Activated CD8-positive, alpha-beta memory T cell treated with anti-CD3 and anti-CD28 coated beads, Interleukin-2, amount 50 U/mL, for 48 hours (primary cell): Measurements from ENCODE around the gene ZNF787.

Source experiments
- DNase-seq: peaks from one replicate; pipeline ENCODE4 v3.0.0-alpha.2; 2020

The ZNF787 gene

DNA sequence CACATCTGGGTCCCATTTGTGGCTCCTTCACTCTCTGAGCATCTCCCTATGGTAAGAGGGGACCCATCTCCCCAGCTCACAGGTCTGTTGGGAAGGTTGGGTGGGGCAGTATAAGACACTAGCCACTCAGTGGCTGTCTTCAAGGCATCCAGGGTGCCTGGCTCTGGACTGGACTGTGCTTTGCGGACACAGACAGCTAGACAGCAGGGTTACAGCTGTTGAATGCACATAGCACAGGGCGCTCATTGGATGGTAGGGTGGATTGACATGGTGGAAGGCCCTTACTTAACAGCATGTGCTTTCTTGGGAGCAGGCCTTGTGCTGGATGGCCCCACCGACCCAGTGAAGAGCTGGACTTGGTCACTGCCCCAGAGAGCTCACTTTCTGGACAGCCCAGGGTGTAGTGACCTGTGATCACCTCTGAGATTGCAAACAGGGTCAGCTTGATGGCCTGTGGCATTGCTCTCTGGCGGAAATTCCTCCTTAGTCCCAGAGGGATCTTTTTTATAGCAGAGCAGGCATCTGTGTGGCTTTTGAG is 21.9 kb upstream of the ZNF787 start:
- DNase-seq: no peak

GRCh38 chr19:56142087-56142787 is 21.1 kb upstream of the ZNF787 start:
- DNase-seq: no peak

DNA sequence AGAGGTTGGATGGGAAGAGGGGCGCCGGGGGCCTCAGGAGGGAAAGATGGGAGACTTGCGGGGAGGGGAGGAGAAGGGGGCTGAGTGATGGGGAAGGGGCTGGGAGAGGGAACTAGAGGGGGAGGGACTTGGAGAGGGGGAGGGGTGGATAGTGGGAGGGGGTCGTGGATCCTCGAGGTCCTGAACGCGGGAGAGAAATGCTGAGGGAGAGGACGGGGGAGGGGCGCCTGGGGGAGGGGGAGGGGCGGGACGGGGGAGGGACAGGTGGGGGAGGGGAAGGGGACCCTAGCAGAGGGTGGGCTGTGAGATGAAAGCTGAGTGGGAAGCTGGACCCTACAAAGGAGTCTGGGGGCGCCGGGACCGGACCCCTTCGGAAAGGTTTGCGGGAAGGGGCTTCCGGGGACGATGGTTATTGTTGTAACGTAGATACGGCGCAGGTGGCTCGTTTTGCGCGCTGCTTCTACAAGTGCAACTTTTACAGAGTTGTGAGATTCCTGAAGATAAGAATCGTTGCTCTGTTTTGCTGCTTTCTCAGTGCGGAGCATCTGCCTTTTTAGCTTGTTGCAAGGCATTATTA is 20.4 kb upstream of the ZNF787 start:
- peak; percentile 66 for DNase-seq

- DNase-seq: peak; percentile 97
Measured at GRCh38 chr19:56140583-56141416, 19.7 kb upstream of the ZNF787 start, which contains the start of gene ZNF444. TSS of gene ZNF444 (plus strand) at chr19:56141287. CDS start at chr19:56146912, 5,625 bp downstream.

DNA sequence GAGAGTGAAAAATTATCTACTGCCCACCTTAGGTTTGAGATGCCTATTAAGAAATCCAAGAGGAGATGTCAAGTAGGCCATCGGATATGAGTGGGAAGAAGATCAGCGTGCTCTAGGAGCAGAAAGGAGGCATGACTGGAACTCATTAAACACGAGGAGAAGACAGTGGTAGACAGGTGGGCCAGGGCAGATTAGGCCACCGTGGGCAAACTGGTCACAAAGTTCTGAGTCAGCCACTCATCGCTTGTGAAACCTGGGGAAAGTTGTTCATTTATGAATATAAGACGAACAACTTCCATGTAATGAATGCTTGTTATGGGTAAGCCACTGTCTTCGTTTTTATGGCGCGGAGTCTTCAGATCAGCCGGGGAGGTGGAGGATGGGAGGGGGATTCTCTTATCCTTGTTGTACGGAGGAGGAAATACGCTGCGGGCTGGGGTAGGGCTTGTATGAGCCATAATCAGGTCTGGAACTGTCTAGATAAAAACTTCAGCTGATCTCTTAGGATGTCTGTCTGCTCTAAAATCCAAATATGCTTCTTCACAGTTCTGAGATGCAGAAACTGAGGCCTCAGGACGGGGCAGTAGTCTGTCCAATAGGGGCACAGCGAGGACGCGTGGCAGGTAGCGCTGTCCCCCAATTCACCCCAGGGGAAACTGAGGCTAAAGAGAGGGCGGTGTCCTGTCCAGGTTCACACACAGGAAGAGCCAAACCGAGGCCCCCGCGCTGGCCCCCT is 18.9 kb upstream of the ZNF787 start:
- no peak for DNase-seq

DNA sequence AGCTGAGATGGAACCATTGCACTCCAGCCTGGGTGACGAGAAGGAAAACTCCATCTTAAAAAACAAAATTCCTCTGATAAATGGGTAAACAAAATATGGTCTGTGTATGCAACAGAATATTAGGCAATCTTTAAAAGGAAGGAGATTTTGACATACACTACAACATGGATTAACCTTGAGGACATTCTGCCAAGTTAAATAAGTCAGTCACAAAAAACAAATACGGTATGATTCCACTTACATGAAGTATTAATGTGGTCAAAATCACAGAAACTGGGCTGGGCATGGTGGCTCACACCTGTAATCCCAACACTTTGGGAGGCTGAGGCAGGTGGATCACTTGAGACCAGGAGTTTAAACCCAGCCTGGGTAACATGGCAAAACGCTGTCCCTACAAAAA is 17.0 kb upstream of the ZNF787 start:
- DNase-seq: no peak

- no peak for DNase-seq
Measured at GRCh38 chr19:56137405-56137804, 16.3 kb upstream of the ZNF787 start.

DNA sequence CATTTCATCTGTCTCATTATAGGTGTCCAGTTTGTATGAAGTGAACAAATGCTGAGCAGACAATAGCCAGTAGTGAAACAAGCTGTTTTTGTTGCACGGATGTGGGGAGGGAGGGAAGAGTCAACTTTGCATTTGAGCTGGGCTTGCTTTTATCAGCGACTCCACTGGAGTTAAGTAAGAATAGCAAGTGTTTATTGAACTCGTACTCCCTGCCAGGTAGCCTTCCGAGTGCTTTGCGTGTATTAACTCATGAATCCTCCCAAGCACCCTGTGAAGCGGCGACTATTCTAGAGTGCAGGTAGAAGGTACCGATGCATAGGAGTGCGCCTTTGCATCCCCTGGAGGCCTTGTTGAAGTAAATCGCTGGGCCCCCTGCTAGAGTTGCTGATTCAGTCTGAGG is 15.3 kb upstream of the ZNF787 start:
- DNase-seq: no peak

GRCh38 chr19:56134654-56134921 is 13.5 kb upstream of the ZNF787 start:
- no peak for DNase-seq

DNA sequence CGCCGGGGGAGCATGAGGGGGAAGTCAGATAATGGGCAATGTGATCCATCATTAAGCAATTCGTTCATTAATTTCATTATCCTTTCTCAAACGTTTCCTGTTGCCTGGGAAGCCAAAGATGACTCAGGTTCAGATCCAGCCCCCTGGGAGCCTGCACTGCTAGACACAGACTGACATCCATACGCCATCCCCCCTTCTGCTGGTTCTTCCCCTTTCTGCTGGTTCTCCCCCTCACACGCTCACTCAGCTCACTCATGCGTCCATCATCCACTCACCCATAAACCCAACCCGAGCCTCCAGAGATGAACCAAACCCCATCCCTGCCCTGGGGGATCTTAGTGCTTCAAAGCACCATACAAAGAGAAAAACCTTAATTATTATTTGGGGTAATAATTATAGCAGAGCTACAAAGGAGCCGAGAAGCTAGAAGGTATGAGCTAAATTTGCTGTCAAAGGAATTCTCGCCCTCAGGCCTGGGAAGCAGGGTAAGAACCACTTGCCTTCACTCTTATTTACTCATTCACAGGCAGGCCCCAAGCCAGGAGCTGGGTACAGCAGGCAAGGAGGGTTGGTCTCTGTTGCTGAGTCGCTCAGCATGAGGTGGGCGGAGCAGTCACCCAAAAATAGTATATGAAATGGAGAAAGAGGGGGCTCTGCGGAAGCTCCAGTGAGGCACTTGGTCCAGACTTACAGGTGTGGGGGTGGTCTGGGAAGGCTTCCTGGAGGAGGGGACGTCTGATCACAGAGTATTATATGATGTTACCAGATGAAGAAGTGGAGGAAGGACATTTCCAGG is 13.0 kb upstream of the ZNF787 start:
- DNase-seq: no peak

GRCh38 chr19:56132316-56132822 is 11.3 kb upstream of the ZNF787 start:
- no peak for DNase-seq

DNA sequence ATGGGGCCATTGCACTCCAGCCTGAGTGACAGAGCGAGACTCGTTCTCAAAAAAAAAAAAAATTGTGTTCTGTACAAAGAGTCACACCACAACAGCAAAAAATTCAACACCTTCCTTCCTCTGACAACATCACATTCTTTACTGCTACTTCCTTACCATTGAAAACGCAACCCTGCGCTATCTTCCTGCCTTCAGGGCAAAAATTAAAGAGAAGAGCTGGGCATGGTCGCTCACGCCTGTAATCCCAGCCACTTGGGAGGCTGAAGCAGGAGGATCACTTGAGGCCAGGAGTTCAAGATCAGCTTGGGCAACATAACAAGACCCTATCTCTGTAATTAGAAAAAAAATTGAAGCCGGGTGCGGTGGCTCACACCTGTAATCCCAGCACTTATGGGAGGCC is 10.6 kb upstream of the ZNF787 start:
- DNase-seq: no peak

DNA sequence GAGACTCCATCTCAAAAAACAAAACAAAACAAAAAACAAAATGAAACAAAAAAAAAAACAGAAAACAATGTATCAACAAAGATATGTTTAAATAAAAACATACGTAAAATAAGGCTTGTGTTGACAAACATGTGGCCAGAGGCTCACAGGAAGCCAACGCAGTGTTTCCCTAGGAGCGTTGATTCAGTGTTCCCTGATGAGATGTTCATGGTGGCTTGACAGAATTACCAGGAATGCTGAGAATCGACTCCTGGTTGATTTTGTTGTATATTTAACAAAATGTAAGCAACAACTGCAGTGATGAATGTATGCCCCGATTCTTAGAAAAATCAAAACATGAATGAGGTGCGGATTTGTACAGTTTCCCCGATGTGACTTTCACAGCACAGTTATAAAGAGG is 8.9 kb upstream of the ZNF787 start:
- no peak for DNase-seq

- no peak for DNase-seq
Measured at GRCh38 chr19:56126983-56127780, 6.1 kb upstream of the ZNF787 start.

DNA sequence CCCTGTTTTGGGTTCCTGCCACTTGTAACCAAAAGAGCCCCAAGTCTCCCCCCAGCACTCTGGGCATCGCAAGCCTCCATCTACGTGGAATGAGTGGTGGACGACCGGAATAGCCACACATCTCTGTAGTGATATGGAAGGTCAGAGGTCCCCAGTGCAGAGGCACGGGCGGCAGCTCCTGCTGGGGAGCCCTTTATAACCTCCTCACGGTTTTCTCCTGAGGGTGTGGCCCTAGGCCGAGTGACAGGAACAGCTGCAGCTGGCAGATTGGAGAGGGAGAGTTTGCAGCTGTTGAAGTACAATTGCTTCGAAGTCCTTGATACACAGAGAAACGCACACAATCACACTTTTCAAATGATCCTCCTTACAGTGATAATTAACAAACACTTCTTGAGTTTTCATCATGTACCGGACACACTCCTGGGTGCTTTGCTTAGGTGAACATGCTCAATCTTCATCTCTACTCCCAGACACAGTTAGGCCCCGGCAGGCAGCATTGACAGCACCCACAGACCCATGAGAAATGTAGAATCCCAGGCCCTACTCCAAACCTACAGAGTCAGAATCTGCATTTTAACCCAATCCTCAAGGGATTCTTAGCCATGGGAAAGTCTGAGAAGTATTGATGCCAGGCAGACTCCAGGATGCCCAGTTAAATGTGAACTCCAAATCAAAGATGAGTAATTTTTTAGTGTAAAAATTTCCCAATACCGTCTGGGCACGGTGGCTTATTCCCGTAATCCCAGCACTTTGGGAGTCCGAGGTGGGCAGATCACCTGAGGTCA is 4.9 kb upstream of the ZNF787 start:
- no peak for DNase-seq

DNA sequence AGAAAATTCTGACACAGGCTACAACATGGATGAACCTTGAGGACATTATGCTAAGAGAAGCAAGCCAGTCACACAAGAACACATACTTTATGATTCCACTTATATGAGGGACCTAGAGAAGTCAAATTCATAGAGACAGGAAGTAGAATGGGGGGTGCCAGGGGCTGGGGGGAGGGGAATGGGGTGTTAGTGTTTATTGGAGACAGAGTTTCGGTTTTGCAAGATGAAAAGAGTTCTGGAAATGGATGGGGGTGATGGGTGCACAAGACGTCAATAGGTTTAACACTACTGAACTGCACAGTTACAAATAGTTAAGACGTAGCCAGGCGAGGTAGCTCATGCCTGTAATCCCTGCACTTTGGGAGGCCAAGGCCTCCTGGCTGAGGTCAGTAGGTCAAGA is 3.5 kb upstream of the ZNF787 start:
- DNase-seq: no peak

DNA sequence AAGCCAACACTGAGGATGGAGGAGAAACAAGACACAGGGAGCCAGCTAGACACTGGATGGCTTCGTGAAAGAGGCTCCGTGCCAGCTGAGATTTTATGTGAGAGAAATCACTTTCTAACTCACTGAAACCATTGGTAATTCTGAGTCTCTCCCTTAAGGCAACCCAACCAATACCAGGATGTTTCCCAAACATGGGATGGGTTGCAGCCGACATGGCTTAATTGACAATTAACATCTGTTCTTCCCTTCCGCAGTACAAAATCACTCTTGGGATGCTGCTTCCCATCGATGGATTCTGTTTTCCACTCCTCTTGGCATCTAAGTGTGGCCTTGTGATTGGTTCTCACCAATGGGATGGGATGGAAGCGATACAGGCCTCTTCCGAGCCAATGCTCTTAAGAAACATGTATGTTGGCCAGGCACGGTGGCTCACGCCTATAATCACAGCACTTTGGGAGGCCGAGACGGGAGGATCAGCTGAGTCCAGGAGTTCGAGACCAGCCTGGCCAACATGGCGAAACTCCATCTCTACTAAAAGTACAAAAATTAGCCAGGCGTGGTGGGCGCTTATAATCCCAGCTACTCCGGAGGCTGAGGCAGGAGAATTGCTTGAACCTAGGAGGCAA is 2.3 kb upstream of the ZNF787 start:
- no peak for DNase-seq

DNA sequence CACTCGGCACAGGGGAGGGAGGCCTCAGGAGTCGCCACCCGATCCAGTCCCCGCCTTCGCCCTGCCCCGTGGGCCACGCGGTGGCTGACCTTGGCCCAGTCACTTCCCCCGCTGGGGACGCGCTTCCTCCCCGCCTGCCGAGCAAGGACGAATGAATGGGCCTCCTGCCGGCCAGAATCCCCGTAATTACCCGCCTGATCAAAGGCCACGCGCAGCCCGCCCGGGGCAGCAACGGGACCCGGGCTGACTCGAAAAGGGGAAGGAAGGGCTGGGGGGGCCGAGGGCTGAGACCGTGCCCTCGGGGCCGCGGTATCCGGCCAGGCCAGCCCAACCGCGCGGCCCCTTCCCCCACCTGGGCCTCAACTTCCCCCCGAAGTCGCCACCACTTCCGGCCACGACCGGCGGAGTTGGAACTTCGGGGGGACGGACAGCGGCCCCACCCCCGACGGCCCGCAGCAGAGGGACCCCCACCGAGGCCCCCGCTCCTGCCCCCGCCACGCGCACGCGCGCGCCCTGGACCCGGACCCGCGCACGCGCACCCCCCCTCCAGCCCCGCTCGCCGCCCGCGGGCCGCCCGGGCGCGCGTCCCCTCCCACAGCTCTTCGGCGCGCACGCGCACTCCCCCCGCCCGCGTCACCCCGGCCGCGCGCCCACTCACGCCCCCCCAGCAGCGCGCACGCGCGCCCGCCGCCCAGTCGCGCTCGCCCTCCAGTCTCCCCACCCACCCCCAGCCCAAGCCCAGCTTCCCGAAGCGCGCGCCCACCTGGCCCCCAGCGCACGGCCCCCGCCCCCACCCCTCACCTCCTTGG is 520 bp downstream of the ZNF787 start:
- peak; percentile 92 for DNase-seq

GRCh38 chr19:56120002-56120370 is 1.1 kb downstream of the ZNF787 start:
- DNase-seq: no peak
